NT2/D1 (cell line): ENCODE data around the gene HACD2.
"Not testable (repeated sequence)": the region's sequence is repeated elsewhere in the genome, so short reads cannot be mapped to it uniquely, and the experiment has no call there.

Experiments used
- SUZ12 ChIP-seq: IDR thresholded peaks from 2 replicates; pipeline ENCODE4 v1.6.1; 2011; ENCODE audit not compliant: insufficient read length, insufficient read depth; ENCODE audit errors: extremely low read depth
- ZNF274 ChIP-seq: IDR thresholded peaks from 2 replicates; pipeline ENCODE4 v1.6.1; 2011; ENCODE audit warnings: mild to moderate bottlenecking, low read depth, low read length

DNA sequence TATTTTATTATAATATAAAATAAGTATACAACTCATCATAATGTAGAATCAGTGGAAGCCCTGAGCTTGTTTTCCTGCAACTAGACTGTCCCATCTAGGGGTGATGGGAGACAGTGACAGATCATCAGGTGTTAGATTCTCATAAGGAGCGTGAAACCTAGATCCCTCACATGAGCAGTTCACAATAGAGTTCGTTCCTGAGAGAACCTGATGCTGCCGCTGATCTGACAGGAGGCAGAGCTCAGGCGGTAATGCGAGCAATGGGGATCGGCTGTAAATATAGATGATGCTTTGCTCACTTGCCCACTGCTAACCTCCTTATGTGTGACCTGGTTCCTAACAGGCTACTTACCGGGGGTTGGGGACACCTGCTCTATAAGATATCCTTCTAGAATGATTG, 26.8 kb upstream of the HACD2 start:
- not testable (repeated sequence) for TF ChIP-seq ZNF274, SUZ12
